ENCODE data around the gene MTHFR. TPM values are rescaled to one million over a fixed set of nuclear protein-coding genes. Genes with fewer than 3 reads are reported as not detected.
A peak's percentile ranks its signal among the peaks of the same experiment; 100 is the strongest.

Gene MTHFR
- total RNA-seq, 2 donors from 2014 or later = 38.5 to 53.9 TPM

- Histone ChIP-seq H3K4me3 (peak overlapping the region; percentile 62 to 75), H3K27me3 (no peaks in the 10 kb centered on the region), H3K36me3 (peaks cover 30% of the 10 kb centered on the region), H3K9me3 (no peaks in the 10 kb centered on the region), H3K27ac (peak overlapping the region; percentile 96 to 98), H3K4me1 (peaks cover 0 to 84% of the 10 kb centered on the region in 2 donors)
- no peak for DNase-seq (ENCODE audit: low spot score)
- no peak for TF ChIP-seq CTCF (IDR thresholded peaks at IDR 0.05)
These were observed 3.2 kb downstream of the MTHFR start for GRCh38 chr1:11802616-11802972.

- no peak for TF ChIP-seq CTCF (IDR thresholded peaks at IDR 0.05)
- no peaks in the 10 kb centered on the region for H3K27me3 ChIP-seq
- H3K36me3 ChIP-seq = peaks cover 32% of the 10 kb centered on the region
- H3K9me3 ChIP-seq = no peaks in the 10 kb centered on the region
- no peak for DNase-seq (ENCODE audit: low spot score)
- peak overlapping the region; percentile 96 to 98 for H3K27ac ChIP-seq
- H3K4me3 ChIP-seq = peak overlapping the region in 1 of 2 donors; percentile 75
- peaks cover 0 to 88% of the 10 kb centered on the region in 2 donors for H3K4me1 ChIP-seq
These were observed 4.9 kb downstream of the MTHFR start for GRCh38 chr1:11800756-11801433.

- Histone ChIP-seq H3K4me3 (no peak overlapping the region), H3K27ac (peak overlapping the region; percentile 96 to 98), H3K36me3 (peaks cover 37% of the 10 kb centered on the region), H3K9me3 (no peaks in the 10 kb centered on the region), H3K27me3 (no peaks in the 10 kb centered on the region), H3K4me1 (peaks cover 0 to 94% of the 10 kb centered on the region in 2 donors)
- no peak for TF ChIP-seq CTCF (IDR thresholded peaks at IDR 0.05)
- no peak for DNase-seq (ENCODE audit: low spot score)
These were observed 5.4 kb downstream of the MTHFR start for GRCh38 chr1:11800391-11800755.

- DNase-seq (ENCODE audit: low spot score) = no peak
- Histone ChIP-seq H3K4me3 (no peak overlapping the region), H3K27ac (peak overlapping the region; percentile 96 to 98), H3K4me1 (peaks cover 0 to 93% of the 10 kb centered on the region in 2 donors), H3K27me3 (no peaks in the 10 kb centered on the region), H3K36me3 (peaks cover 42% of the 10 kb centered on the region), H3K9me3 (no peaks in the 10 kb centered on the region)
- no peak for TF ChIP-seq CTCF (IDR thresholded peaks at IDR 0.05)
These were observed 5.9 kb downstream of the MTHFR start for GRCh38 chr1:11799896-11800295.

- Histone ChIP-seq H3K27ac (peak overlapping the region; percentile 96 to 98), H3K36me3 (peaks cover 50% of the 10 kb centered on the region), H3K27me3 (no peaks in the 10 kb centered on the region), H3K4me1 (peaks cover 0 to 93% of the 10 kb centered on the region in 2 donors), H3K4me3 (no peak overlapping the region), H3K9me3 (no peaks in the 10 kb centered on the region)
- no peak for TF ChIP-seq CTCF (IDR thresholded peaks at IDR 0.05)
- no peak for DNase-seq (ENCODE audit: low spot score)
These were observed 6.7 kb downstream of the MTHFR start for GRCh38 chr1:11799099-11799498.
